GM21737 (cell line): ENCODE measurements around the gene DNAH9.

Source experiments
- ATAC-seq: cut with Tn5 transposase; IDR thresholded peaks from one replicate; pipeline ENCODE4 v1.9.1; 2021; ENCODE audit warnings: mild to moderate bottlenecking, moderate library complexity; ENCODE audit not compliant: unreplicated experiment

Gene DNAH9

GRCh38 chr17:11832401-11833137 is 234.3 kb downstream of the DNAH9 start:
- ATAC-seq = no peak

- no peak for ATAC-seq
Measured at GRCh38 chr17:11836508-11836907, 238.2 kb downstream of the DNAH9 start.

- ATAC-seq = no peak
Measured at GRCh38 chr17:11840052-11840451, 241.8 kb downstream of the DNAH9 start.

- ATAC-seq = no peak
Measured at GRCh38 chr17:11840831-11841230, 242.6 kb downstream of the DNAH9 start.

- no peak for ATAC-seq
Measured at GRCh38 chr17:11848330-11848729, 250.1 kb downstream of the DNAH9 start.

- ATAC-seq = no peak
Measured at GRCh38 chr17:11852231-11852630, 254.0 kb downstream of the DNAH9 start.

GRCh38 chr17:11852912-11853311 is 254.6 kb downstream of the DNAH9 start:
- ATAC-seq = no peak

- no peak for ATAC-seq
Measured at GRCh38 chr17:11853321-11854151, 255.3 kb downstream of the DNAH9 start.

- no peak for ATAC-seq
Measured at GRCh38 chr17:11855306-11855705, 257.0 kb downstream of the DNAH9 start.

GRCh38 chr17:11857006-11857405 is 258.7 kb downstream of the DNAH9 start:
- no peak for ATAC-seq

- ATAC-seq = no peak
Measured at GRCh38 chr17:11869680-11870394, 271.6 kb downstream of the DNAH9 start.

- no peak for ATAC-seq
Measured at GRCh38 chr17:11871773-11872172, 273.5 kb downstream of the DNAH9 start.

GRCh38 chr17:11874756-11875155 is 276.5 kb downstream of the DNAH9 start:
- ATAC-seq = no peak

- ATAC-seq = no peak
Measured at GRCh38 chr17:11880714-11881113, 282.4 kb downstream of the DNAH9 start.

GRCh38 chr17:11882716-11883115 is 284.4 kb downstream of the DNAH9 start:
- ATAC-seq = no peak

- ATAC-seq = no peak
Measured at GRCh38 chr17:11885051-11885450, 286.8 kb downstream of the DNAH9 start.

GRCh38 chr17:11889266-11889665 is 291.0 kb downstream of the DNAH9 start:
- ATAC-seq = no peak

GRCh38 chr17:11893862-11894261 is 295.6 kb downstream of the DNAH9 start:
- ATAC-seq = no peak

- ATAC-seq = no peak
Measured at GRCh38 chr17:11896199-11896598, 297.9 kb downstream of the DNAH9 start.

- no peak for ATAC-seq
Measured at GRCh38 chr17:11898526-11899235, 300.4 kb downstream of the DNAH9 start.

- no peak for ATAC-seq
Measured at GRCh38 chr17:11899537-11899942, 301.3 kb downstream of the DNAH9 start.
